IPS-11a (cell line): ENCODE data around the gene KRTAP4-2.
"Not testable (repeated sequence)": the region's sequence is repeated elsewhere in the genome, so short reads cannot be mapped to it uniquely, and the experiment has no call there.

Source experiments
- H3K4me3 ChIP-seq: one replicate; pipeline ENCODE4 v1.5.1; 2013; ENCODE audit warnings: low read depth, low read length, control low read depth

Gene KRTAP4-2

DNA sequence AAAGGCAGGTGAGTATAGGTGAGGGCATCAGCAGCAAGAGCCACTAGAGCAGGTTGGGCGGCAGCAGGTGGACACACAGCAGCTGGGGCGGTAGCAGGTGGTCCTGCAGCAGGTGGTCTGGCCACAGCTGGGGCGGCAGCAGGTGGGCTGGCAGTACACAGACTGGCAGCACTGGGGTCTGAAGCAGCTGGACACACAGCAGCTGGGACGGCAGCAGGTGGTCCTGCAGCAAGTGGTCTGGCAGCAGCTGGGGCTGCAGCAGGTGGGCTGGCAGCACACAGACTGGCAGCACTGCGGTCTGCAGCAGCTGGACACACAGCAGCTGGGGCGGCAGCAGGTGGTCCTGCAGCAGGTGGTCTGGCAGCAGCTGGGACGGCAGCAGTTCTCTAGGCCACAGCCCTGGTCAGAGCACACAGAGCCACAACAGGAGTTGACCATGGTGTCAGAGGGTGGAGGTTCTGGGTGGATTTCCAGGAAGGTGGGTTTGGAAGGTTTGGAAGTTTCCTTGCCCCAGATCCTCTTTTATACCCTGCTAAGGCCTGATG is at the start of gene KRTAP4-2:
TSS of gene KRTAP4-2 (minus strand) at position 495 of the 545 bp plus-strand sequence. CDS start at position 438, 57 bp downstream.
- H3K4me3 ChIP-seq: no peak within 1 kb of the TSS

DNA sequence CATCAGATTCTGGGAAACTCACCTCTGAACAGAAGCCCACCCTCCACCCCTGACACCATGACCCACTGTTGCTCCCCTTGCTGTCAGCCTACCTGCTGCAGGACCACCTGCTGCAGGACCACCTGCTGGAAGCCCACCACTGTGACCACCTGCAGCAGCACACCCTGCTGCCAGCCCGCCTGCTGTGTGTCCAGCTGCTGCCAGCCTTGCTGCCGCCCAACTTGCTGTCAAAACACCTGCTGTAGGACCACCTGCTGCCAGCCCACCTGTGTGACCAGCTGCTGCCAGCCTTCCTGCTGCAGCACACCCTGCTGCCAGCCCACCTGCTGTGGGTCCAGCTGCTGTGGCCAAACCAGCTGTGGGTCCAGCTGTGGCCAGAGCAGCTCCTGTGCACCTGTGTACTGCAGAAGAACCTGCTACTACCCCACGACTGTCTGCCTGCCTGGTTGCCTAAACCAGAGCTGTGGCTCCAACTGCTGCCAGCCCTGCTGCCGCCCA is 48.6 kb upstream of the KRTAP4-2 start, which contains the start of gene KRTAP9-2:
TSS of gene KRTAP9-2 (plus strand) at position 51 of the 498 bp plus-strand sequence. CDS start at position 58, 7 bp downstream.
- H3K4me3 ChIP-seq: not testable (repeated sequence)

DNA sequence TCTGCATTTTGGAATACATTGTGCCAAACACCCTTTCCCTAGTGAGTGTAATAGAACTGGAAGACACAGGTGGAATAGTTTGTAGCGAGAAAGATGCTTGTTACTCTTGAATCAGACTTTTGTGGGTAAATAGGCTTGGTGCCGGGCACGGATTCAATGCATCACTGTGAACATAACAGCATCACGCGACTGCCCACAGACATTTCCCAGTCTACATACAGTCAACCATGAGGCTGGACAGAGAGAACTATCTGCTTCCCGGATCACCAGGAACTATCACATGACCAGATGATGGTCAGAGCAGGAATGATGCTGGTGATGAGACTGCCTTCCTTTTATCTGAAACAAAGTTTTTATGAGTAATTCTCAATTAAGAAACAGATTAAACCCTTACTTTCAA is 48.0 kb upstream of the KRTAP4-2 start:
- no peak overlapping the region for H3K4me3 ChIP-seq

DNA sequence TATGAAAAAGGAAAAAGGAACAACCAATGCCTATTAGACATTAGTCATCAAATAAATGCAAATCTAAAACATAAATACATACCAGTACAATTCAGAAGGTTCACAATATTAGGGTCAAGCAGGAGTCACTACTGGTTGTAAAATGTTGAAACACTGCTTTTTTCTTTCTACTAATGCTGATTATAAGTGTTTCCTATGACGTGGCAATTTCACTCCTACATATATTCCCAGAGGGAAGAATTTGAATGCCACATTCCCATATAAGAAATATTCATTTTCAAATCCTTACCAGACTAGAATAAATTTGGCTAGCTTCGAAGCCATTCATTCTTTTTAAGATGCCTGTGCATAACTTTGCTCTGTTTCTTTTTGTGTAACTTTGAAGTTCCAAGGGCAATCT is 45.8 kb upstream of the KRTAP4-2 start:
- no peak overlapping the region for H3K4me3 ChIP-seq

DNA sequence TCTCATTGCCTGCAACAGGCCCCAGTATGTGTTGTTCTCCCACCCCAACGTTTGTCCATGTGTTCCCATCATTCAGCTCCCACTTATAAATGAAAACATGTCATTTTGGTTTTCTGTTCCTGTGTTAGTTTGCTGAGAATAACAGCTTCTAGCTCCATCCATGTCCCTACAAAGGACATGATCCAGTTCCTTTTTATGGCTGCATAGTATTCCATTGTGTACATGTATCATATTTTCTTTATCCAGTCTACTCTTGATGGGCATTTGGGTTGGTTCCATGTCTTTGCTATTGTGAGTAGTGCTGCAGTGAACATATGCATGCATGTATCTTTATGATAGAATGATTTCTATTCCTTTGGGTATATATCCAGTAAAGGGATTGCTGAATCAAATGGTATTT is 37.7 kb upstream of the KRTAP4-2 start:
- H3K4me3 ChIP-seq: no peak overlapping the region

DNA sequence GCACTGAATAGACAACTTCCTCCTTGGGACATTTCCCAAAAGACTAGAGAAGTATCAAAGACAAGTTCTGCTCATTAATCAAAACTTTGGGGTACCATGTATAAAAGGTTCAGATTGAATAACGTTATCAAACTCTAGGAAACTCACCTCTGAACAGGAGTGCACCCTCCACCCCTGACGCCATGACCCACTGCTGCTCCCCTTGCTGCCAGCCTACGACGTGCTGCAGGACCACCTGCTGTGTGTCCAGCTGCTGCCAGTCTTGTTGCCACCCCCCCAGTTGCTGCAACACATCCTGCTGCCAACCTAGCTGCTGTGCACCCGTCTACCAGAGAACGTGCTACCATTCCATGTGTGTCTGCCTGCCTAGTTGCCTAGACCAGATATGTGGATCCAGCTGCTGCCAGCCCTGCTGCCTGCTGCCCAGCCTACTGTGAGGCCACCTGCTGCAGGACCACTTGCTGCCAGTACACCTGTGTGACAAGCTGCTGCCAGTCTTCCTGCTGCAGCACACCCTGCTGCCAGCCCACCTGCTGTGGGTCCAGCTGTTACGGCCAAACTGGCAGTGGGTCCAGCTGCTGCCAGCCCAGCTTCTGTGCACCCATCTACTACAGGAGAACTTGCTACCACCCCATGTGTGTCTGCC is 34.6 kb upstream of the KRTAP4-2 start:
- no peak overlapping the region for H3K4me3 ChIP-seq

DNA sequence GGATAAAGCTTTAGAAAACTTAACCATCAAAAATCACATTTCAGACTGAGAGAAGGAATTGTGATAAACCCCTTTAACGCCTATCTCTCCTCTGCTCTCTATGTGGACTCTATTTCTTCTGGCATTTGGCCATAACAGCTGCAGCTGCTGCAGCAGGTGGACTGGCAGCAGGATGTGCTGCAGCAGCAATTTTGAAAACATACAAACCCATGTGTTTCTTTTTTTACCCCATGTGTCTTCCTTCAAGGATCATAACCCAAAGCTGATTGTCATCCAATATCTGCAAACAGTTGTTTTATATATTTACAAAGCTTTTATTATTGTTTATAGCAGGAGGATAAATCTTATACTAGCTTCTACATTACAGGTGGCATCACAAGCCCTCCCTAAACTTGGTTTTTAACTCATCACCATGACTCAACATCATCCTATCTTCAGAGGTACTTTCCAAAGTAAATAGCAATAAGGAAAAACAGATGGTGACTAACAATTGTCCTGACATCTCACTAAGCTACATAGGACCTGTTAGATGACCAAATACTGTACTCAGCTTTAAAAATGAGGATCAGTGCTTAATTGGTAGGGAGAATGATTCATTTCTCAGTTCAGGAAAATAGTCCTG is 33.9 kb upstream of the KRTAP4-2 start:
- H3K4me3 ChIP-seq: no peak overlapping the region

DNA sequence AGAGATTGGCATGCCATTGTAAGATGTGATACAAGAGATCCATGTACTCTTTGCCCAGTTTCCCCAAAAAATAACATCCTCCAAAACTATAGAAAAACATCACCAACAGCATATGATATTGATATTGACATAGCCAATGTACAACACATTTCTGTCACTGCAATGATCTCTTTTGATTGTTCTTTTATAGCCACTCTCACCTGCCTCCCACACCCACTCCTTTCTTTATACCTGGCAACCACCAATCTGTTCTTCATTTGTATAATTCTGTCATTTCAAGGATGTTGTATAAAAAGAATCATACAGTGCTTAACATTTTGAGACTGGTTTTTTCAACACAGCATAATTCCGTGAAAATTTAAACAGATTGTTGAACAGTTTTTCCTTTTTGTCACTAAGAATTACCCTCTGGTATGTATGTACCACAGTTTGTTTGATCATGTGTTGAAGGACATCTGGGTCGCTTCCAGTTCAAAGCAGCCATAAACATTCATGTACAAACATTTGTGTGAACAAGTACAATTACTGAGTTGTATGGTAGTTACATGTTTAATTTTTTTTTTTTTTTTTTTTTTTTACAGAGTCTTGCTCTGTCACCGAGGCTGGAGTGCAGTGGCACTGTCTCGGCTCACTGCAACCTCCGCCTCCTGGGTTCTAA is 21.5 kb upstream of the KRTAP4-2 start:
- no peak overlapping the region for H3K4me3 ChIP-seq

DNA sequence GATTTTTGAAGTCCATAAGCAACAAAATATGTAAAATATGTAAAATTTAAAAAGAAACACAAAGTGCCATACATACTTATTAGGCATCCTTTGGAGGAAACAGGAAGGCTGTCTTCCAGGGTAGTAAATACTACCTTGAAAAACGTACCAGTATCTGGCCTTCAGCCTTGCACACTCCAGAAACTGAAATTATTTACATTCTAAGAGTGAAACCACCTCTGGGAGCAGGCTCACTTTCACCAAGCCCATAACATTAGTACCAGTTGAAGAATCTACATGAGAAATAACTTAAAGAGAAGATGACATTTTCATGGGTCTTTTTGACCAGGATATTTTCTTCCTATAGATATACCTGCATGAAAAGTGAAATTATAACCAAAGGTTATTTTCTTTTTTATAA is 18.0 kb upstream of the KRTAP4-2 start:
- no peak overlapping the region for H3K4me3 ChIP-seq

DNA sequence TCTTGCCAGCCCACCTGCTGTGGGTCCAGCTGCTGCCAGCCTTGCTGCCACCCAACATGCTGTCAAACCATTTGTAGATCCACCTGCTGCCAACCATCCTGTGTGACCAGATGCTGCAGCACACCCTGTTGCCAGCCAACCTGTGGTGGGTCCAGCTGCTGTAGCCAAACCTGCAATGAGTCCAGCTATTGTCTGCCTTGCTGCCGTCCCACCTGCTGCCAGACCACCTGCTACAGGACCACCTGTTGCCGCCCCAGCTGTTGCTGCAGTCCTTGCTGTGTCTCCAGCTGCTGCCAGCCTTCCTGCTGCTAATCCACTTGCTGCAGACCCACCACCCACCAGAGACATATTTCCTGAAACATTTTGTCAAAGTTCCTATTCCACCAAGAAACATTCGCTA is 12.3 kb upstream of the KRTAP4-2 start:
- H3K4me3 ChIP-seq: no peak overlapping the region

DNA sequence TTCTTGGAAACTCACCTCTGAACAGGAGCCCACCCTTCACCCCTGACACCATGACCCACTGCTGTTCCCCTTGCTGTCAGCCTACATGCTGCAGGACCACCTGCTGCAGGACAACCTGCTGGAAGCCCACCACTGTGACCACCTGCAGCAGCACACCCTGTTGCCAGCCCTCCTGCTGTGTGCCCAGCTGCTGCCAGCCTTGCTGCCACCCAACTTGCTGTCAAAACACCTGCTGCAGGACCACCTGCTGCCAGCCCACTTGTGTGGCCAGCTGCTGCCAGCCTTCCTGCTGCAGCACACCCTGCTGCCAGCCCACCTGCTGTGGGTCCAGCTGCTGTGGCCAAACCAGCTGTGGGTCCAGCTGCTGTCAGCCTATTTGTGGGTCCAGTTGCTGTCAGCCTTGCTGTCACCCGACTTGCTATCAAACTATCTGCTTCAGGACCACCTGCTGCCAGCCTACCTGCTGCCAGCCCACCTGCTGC is 11.9 kb upstream of the KRTAP4-2 start, which contains the start of gene KRTAP9-1:
TSS of gene KRTAP9-1 (plus strand) at position 51 of the 482 bp plus-strand sequence. CDS start at position 51, 0 bp downstream.
- H3K4me3 ChIP-seq: not testable (repeated sequence)

DNA sequence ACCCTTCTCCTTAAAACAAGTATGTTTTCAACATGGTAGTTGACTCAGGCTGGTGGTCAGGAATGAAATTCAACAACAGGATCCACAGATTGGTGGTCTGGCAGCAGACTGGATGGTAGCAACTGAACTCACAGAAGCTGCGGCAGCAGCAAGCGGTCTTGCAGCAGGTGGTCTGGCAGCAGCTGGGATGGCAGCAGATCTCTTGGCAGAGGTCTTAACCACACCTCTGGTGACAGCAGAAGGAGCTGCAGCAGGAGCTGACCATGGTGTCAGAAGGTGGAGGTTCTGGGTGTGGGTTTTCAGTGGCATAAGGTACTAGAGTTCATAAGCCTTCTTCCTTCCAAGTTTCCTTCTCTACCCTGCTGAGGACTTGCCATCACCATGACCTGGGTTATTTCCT is 8.9 kb upstream of the KRTAP4-2 start:
- H3K4me3 ChIP-seq: no peak overlapping the region

DNA sequence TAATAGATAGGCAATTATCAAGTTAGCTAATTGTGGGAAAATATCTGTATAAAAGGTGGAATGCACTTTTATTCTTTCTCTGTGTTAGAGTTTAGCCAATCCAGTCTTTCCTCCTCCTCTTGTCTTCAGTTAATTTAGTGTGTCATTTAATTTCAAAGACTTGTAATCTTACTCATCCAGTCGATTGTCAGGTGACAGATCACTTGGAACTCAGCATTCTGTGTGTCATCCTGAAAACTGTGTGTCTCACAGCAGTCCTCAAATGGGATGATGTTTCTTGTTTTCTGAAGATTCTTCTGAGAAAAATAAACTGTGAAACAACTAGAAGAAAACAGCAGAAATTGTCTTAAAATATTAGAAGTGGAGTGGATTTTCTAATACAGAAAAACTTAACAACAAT is 7.0 kb upstream of the KRTAP4-2 start:
- H3K4me3 ChIP-seq: no peak overlapping the region

DNA sequence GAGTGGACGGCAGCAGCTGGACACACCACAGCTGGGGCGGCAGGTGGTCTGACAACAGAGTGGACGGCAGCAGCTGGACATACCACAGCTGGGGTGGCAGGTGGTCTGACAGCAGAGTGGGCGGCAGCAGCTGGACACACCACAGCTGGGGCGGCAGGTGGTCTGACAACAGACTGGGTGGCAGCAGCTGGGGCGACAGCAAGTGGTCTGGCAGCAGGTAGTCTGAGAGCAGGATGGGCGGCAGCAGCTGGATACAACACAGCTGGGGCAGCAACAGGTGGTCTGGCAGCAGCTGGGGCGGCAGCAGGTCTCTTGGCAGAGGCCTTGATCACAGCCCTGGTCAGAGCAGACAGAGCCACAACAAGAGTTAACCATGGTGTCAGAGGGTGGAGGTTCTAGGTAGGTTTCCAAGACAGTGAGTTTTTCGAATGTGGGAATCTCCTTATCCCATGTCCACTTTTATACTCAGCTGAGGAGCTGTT is 6.5 kb upstream of the KRTAP4-2 start, which contains the start of gene KRTAP4-1:
TSS of gene KRTAP4-1 (minus strand) at position 432 of the 482 bp plus-strand sequence. CDS start at position 375, 57 bp downstream.
- H3K4me3 ChIP-seq: no peak within 1 kb of the TSS

DNA sequence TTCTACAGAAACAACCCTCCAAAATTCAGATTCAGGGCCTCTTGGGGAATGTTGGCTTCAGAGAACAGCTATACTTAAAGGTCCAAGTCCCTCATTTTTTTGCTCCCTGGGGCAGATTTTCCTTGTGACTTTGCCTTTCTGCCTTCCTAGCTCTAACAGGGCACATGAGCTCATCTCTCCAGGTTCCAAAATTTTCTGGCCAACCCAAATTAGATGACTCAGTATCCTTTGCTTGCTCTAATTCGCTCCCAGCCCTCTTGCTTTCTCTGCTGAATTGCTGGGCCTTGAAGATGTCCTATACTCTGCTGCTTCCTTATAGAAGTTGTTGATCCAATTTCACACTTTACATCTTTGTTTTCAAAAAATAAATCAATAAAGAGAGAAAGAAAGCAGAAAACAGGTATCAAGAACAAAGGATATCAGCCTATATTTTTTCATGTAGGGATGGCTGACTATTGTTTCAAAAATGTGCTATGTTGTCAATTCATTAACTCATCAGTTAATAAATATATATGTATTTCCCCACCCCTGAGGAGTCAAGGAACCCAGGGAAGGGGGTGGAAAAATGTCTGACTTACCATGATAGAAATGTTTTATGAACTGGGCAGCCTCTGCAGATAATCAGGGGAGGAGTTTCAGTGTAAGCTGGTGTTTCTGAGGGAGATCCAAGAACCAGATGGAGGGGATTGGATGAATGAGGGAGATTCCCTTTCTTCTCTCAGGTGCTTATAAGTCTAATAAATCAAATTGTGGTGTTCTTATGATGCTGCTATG is 1.0 kb upstream of the KRTAP4-2 start:
- H3K4me3 ChIP-seq: no peak overlapping the region

DNA sequence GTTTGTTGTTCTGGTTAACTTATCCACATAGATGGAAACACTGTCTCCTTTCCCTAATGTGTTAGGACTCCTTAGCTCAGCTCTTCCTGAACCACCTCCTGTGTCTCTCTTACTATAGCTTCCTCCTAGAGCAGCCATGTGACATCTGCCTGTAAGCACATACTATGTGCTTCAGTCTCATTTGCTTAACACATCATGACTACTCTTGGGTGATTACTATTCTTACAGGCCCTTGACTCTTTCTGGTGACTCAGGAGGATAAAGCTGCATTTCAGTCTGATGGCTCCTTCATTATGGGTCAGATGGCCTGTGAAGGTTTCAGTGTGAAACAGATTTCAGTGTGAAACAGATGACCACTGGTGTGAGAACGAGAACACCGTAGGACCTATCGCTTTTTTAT is 320 bp upstream of the KRTAP4-2 start:
- no peak overlapping the region for H3K4me3 ChIP-seq

DNA sequence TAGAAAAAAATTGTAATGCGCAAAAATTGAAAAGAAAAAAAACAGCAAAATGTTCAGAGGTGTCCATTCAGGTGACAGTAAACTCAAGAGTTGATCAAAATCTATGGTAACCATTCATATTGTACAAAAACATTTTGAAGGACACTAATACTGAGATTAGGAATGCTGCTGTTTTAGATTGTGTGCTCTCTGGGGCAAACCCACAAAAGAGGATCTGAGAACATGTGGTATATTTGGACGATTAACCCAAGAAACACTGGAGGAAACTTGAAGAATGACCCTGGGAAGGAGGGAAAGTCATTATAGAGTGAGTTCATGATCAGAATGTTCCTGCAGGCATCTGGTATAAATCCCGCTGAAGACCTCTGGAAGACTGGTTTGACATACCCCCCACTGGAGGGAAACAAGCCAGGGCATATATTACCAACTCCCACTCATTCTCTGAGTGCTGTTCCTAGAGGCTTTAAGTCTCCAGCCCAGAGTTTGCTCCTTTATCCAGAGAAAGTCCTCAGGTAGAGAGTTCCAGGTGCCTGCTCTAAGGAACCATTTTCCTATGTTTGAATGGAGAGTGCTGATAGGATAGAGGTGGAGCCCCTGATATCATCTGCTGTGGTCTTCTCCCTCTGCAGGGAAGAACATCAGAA is 1.2 kb downstream of the KRTAP4-2 start:
- no peak overlapping the region for H3K4me3 ChIP-seq

DNA sequence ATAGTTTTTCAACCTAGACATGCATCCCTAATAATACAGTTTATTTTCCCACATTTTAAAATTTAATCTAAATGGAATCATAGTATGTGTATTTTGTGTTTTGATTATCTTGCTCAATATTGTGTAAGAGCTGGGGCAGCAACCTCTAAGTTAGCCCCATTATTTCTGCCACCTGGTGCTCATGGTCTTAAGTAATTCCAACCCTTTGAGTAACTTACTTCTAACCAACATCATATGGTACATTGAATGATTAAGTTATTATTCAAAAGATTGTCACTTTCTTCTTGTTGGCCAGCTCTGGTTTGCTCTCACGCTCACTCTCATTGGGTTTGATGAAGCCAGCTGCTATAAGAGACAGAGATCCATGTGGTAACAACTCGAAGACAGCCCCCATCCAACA is 6.1 kb downstream of the KRTAP4-2 start:
- H3K4me3 ChIP-seq: no peak overlapping the region

DNA sequence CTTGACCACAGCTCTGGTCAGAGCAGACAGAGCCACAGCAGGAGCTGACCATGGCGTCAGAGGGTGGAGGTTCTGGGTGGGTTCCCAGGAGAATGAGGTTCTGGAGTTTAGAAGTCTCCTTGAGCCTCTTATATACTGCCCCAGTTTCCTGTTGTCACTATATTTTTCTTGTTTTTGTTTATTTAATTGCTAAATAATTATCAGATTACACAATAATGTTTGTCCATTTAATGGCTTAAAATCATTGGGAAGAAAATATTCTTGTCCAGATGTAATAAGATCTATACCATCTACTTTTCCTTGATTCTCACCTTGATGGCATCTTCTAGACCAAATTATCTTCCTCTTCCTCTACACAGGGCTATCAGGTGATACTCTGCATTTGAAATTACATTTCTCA is 9.9 kb downstream of the KRTAP4-2 start, which contains the start of gene KRTAP4-3:
TSS of gene KRTAP4-3 (minus strand) at position 101 of the 400 bp plus-strand sequence. CDS start at position 52, 49 bp downstream.
- H3K4me3 ChIP-seq: no peak within 1 kb of the TSS

DNA sequence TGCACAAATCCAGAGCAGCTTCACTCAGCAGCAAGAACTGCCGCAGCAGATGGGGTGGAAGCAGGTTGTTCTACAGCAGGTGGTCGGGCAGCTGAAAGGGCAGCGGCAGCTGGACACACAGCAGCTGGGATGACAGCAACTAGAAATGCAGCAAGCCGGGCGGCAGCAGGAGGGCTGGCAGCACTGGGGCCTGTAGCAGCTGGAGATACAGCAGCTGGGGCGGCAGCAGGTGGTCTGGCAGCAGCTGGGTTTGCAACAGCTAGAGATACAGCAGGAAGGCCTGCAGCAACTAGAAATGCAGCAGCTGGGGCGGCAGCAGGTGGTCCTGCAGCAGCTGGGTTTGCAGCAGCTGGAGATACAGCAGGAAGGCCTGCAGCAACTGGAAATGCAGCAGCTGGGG is 10.5 kb downstream of the KRTAP4-2 start:
- no peak overlapping the region for H3K4me3 ChIP-seq
